Fibroblast of lung (primary cell): ENCODE data around the gene P2RY8.

Experiments used
- CTCF ChIP-seq, 2 donors: IDR thresholded peaks in 1 of 2; conservative IDR thresholded peaks in 1 of 2; 1 replicate in 1 of 2; 2 replicates in 1 of 2; pipeline ENCODE4 v1.5.1; 2011 to 2012; ENCODE audit warnings: low read length in 2 of 2, control low read depth in 1 of 2, inconsistent platforms in 1 of 2, low read depth in 1 of 2, mild to moderate bottlenecking in 1 of 2
- EZH2 ChIP-seq: IDR thresholded peaks from 2 replicates; pipeline ENCODE4 v1.5.1; 2012; ENCODE audit warnings: low read length, control low read depth, mild to moderate bottlenecking; ENCODE audit errors: missing control alignments

- no peak for TF ChIP-seq CTCF (conservative IDR thresholded peaks at IDR 0.05 in 1 of 2, IDR thresholded peaks at IDR 0.05 in 1 of 2; ENCODE audit: low read depth in 1 of 2, low read length in 2 of 2)
- no peak for TF ChIP-seq EZH2
These were observed 12.0 kb downstream of the P2RY8 start for GRCh38 chrX:1524874-1525582.
